Brain microvascular endothelial cell (primary cell): ENCODE measurements around the gene RRAS.

Experiments used
- DNase-seq: peaks from one replicate; pipeline ENCODE4 v3.0.0-alpha.2; 2020
- H3K27ac ChIP-seq: fragments of 250-450 bp; sonication (Bioruptor Pico); 2 replicates; pipeline ENCODE4 v1.5.1; 2020; ENCODE audit warnings: mild to moderate bottlenecking, moderate library complexity
- H3K27me3 ChIP-seq: fragments of 250-450 bp; sonication (Bioruptor Pico); replicated peaks from 2 replicates; pipeline ENCODE4 v1.5.1; 2020; ENCODE audit warnings: mild to moderate bottlenecking
- H3K36me3 ChIP-seq: fragments of 250-450 bp; sonication (Bioruptor Pico); replicated peaks from 2 replicates; pipeline ENCODE4 v1.5.1; 2020; ENCODE audit warnings: mild to moderate bottlenecking
- H3K4me3 ChIP-seq: 2 replicates; pipeline ENCODE4 v1.5.1; 2011; ENCODE audit warnings: low read depth, mild to moderate bottlenecking, control low read depth, low read length, moderate library complexity
- in situ Hi-C: cut with HindIII; loops from 2 replicates; pipeline ENCODE4 v1.10.0; 2017; ENCODE audit warnings: low sequenced_read_pairs, low pct_ligation_motif_present
- TF ChIP-seq, protein P1 (sequence below): IDR thresholded peaks from 2 replicates; pipeline ENCODE4 v1.5.1; 2011; ENCODE audit warnings: low read depth, mild to moderate bottlenecking, moderate library complexity, low read length, control low read depth, inconsistent platforms; ENCODE audit errors: missing control alignments

RRAS gene

DNA sequence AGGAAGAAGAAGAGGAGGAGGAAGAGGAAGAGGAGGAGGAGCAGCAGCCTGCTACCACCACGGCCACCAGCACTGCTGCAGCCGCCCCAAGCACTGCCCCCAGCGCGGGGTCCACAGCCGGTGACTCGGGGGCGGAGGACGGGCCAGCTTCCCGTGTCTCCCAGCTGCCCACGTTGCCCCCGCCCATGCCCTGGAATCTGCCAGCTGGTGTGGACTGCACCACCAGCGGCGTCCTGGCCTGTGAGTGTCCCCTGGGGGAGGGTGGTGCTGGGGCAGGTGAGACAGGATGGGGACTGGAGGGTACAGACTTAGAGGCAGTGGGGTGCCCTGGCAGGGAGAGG, 13.5 kb upstream of the RRAS start:
- H3K27ac ChIP-seq: no peak overlapping the region
- peaks cover 76% of the 10 kb centered on the region for H3K36me3 ChIP-seq
- DNase-seq: no peak
- in situ Hi-C loops: no loop called here
- H3K27me3 ChIP-seq: no peaks in the 10 kb centered on the region
- H3K4me3 ChIP-seq: no peak overlapping the region
- TF ChIP-seq, protein P1, sequence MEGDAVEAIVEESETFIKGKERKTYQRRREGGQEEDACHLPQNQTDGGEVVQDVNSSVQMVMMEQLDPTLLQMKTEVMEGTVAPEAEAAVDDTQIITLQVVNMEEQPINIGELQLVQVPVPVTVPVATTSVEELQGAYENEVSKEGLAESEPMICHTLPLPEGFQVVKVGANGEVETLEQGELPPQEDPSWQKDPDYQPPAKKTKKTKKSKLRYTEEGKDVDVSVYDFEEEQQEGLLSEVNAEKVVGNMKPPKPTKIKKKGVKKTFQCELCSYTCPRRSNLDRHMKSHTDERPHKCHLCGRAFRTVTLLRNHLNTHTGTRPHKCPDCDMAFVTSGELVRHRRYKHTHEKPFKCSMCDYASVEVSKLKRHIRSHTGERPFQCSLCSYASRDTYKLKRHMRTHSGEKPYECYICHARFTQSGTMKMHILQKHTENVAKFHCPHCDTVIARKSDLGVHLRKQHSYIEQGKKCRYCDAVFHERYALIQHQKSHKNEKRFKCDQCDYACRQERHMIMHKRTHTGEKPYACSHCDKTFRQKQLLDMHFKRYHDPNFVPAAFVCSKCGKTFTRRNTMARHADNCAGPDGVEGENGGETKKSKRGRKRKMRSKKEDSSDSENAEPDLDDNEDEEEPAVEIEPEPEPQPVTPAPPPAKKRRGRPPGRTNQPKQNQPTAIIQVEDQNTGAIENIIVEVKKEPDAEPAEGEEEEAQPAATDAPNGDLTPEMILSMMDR: no peak

DNA sequence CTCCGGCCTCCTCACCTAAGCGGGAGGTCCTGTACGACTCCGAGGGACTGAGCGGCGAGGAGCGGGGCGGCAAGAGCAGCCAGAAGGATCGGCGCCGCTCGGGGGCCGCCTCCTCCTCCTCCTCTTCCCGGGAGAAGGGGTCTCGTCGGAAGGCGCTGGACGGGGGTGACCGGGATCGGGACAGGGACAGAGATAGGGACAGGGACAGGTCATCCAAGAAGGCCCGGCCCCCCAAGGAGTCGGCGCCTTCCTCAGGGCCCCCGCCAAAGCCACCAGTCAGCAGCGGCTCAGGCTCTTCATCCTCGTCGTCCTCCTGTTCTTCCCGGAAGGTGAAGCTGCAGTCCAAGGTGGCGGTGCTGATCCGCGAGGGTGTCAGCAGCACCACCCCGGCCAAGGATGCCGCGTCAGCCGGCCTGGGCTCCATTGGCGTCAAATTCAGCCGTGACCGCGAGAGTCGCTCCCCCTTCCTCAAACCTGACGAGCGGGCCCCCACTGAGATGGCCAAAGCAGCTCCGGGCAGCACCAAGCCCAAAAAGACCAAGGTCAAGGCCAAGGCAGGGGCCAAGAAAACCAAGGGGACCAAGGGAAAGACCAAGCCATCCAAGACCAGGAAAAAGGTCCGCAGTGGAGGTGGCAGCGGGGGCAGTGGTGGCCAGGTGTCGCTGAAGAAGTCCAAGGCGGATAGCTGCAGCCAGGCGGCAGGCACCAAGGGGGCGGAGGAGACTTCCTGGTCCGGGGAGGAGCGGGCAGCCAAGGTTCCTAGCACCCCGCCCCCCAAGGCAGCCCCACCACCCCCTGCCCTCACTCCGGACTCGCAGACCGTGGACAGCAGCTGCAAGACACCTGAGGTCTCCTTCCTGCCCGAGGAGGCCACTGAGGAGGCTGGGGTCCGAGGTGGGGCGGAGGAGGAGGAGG, 12.9 kb upstream of the RRAS start:
- Histone ChIP-seq H3K4me3 (no peak overlapping the region), H3K36me3 (peaks cover 76% of the 10 kb centered on the region), H3K27ac (no peak overlapping the region), H3K27me3 (no peaks in the 10 kb centered on the region)
- in situ Hi-C loops: no loop called here
- DNase-seq: no peak
- TF ChIP-seq, protein P1: no peak

DNA sequence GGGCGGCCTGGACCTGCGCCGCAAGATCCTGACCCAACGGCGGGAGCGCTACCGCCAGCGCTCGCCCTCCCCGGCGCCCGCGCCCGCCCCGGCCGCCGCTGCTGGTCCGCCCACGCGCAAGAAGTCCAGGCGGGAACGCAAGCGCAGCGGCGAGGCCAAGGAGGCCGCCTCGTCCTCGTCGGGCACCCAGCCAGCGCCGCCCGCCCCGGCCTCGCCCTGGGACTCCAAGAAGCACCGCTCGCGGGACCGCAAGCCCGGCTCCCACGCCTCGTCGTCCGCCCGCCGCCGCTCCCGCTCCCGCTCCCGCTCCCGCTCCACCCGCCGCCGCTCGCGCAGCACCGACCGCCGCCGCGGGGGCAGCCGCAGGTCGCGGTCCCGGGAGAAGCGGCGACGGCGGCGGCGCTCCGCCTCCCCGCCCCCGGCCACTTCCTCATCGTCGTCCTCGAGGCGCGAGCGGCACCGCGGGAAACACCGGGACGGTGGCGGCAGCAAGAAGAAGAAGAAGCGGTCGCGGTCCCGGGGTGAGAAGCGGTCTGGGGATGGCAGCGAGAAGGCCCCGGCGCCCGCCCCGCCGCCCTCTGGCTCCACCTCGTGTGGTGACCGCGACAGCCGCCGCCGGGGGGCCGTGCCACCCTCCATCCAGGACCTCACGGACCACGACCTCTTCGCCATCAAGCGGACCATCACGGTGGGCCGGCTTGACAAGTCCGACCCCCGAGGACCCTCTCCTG, 12.0 kb upstream of the RRAS start:
- TF ChIP-seq, protein P1: no peak
- H3K36me3 ChIP-seq: peaks cover 78% of the 10 kb centered on the region
- DNase-seq: no peak
- H3K4me3 ChIP-seq: no peak overlapping the region
- H3K27ac ChIP-seq: no peak overlapping the region
- in situ Hi-C loops: no loop called here
- H3K27me3 ChIP-seq: no peaks in the 10 kb centered on the region

DNA sequence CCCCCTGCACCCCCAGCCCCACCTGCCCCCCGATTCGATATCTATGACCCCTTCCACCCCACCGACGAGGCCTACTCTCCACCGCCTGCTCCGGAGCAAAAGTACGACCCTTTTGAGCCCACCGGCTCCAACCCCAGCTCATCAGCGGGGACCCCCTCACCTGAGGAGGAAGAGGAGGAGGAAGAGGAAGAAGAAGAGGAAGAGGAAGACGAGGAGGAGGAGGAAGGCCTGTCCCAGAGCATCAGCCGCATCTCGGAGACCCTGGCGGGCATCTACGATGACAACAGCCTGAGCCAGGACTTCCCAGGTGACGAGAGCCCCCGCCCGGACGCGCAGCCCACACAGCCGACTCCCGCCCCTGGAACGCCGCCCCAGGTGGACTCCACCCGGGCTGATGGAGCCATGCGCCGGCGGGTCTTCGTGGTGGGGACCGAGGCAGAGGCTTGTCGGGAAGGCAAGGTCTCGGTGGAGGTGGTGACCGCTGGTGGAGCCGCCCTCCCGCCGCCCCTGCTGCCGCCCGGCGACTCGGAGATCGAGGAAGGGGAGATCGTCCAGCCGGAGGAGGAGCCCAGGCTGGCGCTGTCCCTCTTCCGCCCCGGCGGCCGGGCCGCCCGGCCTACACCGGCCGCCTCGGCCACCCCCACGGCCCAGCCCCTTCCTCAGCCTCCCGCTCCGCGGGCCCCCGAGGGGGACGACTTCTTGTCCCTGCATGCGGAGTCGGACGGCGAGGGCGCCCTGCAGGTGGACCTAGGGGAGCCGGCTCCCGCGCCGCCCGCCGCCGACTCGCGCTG, 11.3 kb upstream of the RRAS start:
- no peaks in the 10 kb centered on the region for H3K27me3 ChIP-seq
- TF ChIP-seq, protein P1: no peak
- no peak overlapping the region for H3K4me3 ChIP-seq
- DNase-seq: no peak
- H3K36me3 ChIP-seq: peaks cover 78% of the 10 kb centered on the region
- in situ Hi-C loops: no loop called here
- no peak overlapping the region for H3K27ac ChIP-seq

DNA sequence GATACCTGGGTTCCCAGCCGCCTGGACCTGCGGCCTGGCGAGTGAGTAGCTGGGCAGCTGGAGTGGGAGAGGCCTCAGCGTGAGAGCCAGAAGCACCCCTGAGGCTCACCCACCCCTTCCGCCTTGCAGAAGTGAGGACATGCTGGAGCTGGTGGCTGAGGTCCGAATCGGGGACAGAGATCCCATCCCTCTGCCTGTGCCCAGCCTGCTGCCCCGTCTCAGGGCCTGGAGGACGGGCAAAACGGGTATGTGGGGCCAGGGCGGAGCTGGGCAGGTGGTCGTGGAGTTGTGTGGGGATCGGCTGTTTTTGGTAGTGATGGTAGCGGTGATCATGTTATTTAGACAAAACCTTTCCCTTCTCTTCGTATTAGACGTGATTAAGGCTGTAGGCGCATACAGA, 6.6 kb upstream of the RRAS start:
- in situ Hi-C loops: no loop called here
- no peak overlapping the region for H3K4me3 ChIP-seq
- peaks cover 43% of the 10 kb centered on the region for H3K36me3 ChIP-seq
- H3K27ac ChIP-seq: no peak overlapping the region
- TF ChIP-seq, protein P1: no peak
- no peak for DNase-seq
- no peaks in the 10 kb centered on the region for H3K27me3 ChIP-seq
